ENCODE results near the gene SUCLG2. TPM values are rescaled to one million over a fixed set of nuclear protein-coding genes. Genes with fewer than 3 reads are reported as not detected.

Gene SUCLG2
- total RNA-seq, 1 donor from 2014 or later: 29.5 TPM

GRCh38 chr3:67642190-67642589 lies 12.2 kb downstream of the SUCLG2 start:
- H3K27ac ChIP-seq: no peak overlapping the region
- peaks cover 15% of the 10 kb centered on the region for H3K4me1 ChIP-seq
- H3K9me3 ChIP-seq: no peaks in the 10 kb centered on the region
- H3K4me3 ChIP-seq: no peak overlapping the region
- no peaks in the 10 kb centered on the region for H3K36me3 ChIP-seq
- intact Hi-C loops (cut with DNase I): no loop called here
- no peaks in the 10 kb centered on the region for H3K27me3 ChIP-seq
- DNase-seq (ENCODE audit: extremely low spot score in 2 of 2): no peak
- TF ChIP-seq POLR2AphosphoS5 (IDR thresholded peaks at IDR 0.05; ENCODE audit: insufficient read depth in 1 of 2, low read depth in 1 of 2) (no peak), CTCF (IDR thresholded peaks at IDR 0.05) (no peak), POLR2A (IDR thresholded peaks at IDR 0.05) (no peak)

- Histone ChIP-seq H3K27ac (no peak overlapping the region), H3K36me3 (no peaks in the 10 kb centered on the region), H3K9me3 (no peaks in the 10 kb centered on the region), H3K27me3 (no peaks in the 10 kb centered on the region), H3K4me1 (peaks cover 15% of the 10 kb centered on the region), H3K4me3 (no peak overlapping the region)
- intact Hi-C loops (cut with DNase I): no loop called here
- TF ChIP-seq CTCF (IDR thresholded peaks at IDR 0.05): no peak
- no peak for TF ChIP-seq POLR2A (IDR thresholded peaks at IDR 0.05)
- TF ChIP-seq POLR2AphosphoS5 (IDR thresholded peaks at IDR 0.05; ENCODE audit: insufficient read depth in 1 of 2, low read depth in 1 of 2): no peak
- DNase-seq (ENCODE audit: extremely low spot score in 2 of 2): no peak
Observed at GRCh38 chr3:67641451-67641850, 13.0 kb downstream of the SUCLG2 start.

GRCh38 chr3:67640023-67640660 lies 14.3 kb downstream of the SUCLG2 start:
- H3K36me3 ChIP-seq: no peaks in the 10 kb centered on the region
- no peak overlapping the region for H3K4me3 ChIP-seq
- H3K27ac ChIP-seq: no peak overlapping the region
- no peak for TF ChIP-seq CTCF (IDR thresholded peaks at IDR 0.05)
- TF ChIP-seq POLR2AphosphoS5 (IDR thresholded peaks at IDR 0.05; ENCODE audit: insufficient read depth in 1 of 2, low read depth in 1 of 2): no peak
- no peak for TF ChIP-seq POLR2A (IDR thresholded peaks at IDR 0.05)
- intact Hi-C loops (cut with DNase I): no loop called here
- peaks cover 15% of the 10 kb centered on the region for H3K4me1 ChIP-seq
- no peak for DNase-seq (ENCODE audit: extremely low spot score in 2 of 2)
- H3K27me3 ChIP-seq: no peaks in the 10 kb centered on the region
- H3K9me3 ChIP-seq: no peaks in the 10 kb centered on the region

GRCh38 chr3:67637255-67637900 lies 17.0 kb downstream of the SUCLG2 start:
- no peak for TF ChIP-seq POLR2A (IDR thresholded peaks at IDR 0.05)
- TF ChIP-seq CTCF (IDR thresholded peaks at IDR 0.05): no peak
- TF ChIP-seq POLR2AphosphoS5 (IDR thresholded peaks at IDR 0.05; ENCODE audit: insufficient read depth in 1 of 2, low read depth in 1 of 2): no peak
- no peak overlapping the region for H3K27ac ChIP-seq
- intact Hi-C loops (cut with DNase I): no loop called here
- H3K9me3 ChIP-seq: no peaks in the 10 kb centered on the region
- no peaks in the 10 kb centered on the region for H3K27me3 ChIP-seq
- peaks cover 15% of the 10 kb centered on the region for H3K4me1 ChIP-seq
- no peak for DNase-seq (ENCODE audit: extremely low spot score in 2 of 2)
- H3K4me3 ChIP-seq: no peak overlapping the region
- no peaks in the 10 kb centered on the region for H3K36me3 ChIP-seq

- DNase-seq (ENCODE audit: extremely low spot score in 2 of 2): no peak
- Histone ChIP-seq H3K36me3 (no peaks in the 10 kb centered on the region), H3K9me3 (no peaks in the 10 kb centered on the region), H3K27ac (no peak overlapping the region), H3K4me3 (no peak overlapping the region), H3K4me1 (peaks cover 15% of the 10 kb centered on the region), H3K27me3 (no peaks in the 10 kb centered on the region)
- TF ChIP-seq CTCF (IDR thresholded peaks at IDR 0.05): no peak
- no peak for TF ChIP-seq POLR2A (IDR thresholded peaks at IDR 0.05)
- no peak for TF ChIP-seq POLR2AphosphoS5 (IDR thresholded peaks at IDR 0.05; ENCODE audit: insufficient read depth in 1 of 2, low read depth in 1 of 2)
- intact Hi-C loops (cut with DNase I): no loop called here
Observed at GRCh38 chr3:67635806-67636205, 18.6 kb downstream of the SUCLG2 start.
